SK-N-SH (cell line): ENCODE data around the gene EPHA3. TPM values are rescaled to one million over a fixed set of nuclear protein-coding genes. Genes with fewer than 3 reads are reported as not detected.

ENCODE experiments used
- CTCF ChIA-PET: fragments of 300-600, 350-600 bp; formaldehyde crosslinking; extraction: SDS; loops from one replicate; lab custom pipeline; 2021; lab: Yijun Ruan, JAX
- POLR2A ChIA-PET: fragments of 350-600 bp; sonication (Branson Sonifier 250); formaldehyde crosslinking; extraction: SDS; loops from one replicate; lab custom pipeline; 2020; ENCODE audit warnings: antibody characterized with exemption, inconsistent platforms; lab: Yijun Ruan, JAX
- DNase-seq: peaks from one replicate; pipeline ENCODE4 v3.0.0; 2012
- H2AFZ ChIP-seq: fragments of 200-600 bp; sonication (generic); 2 replicates; pipeline ENCODE4 v1.8.1; 2016; ENCODE audit warnings: antibody characterized with exemption, mild to moderate bottlenecking, low read depth
- H3F3A ChIP-seq: fragments of 200-600 bp; sonication (generic); replicated peaks from 2 replicates; pipeline ENCODE3; 2016; ENCODE audit warnings: antibody characterized with exemption, mild to moderate bottlenecking; ENCODE audit not compliant: insufficient read depth
- H3K27ac ChIP-seq, 2 experiments: fragments of 200-500 bp in 1 of 2; fragments of 200-600 bp in 1 of 2; sonication (Bioruptor generic) in 1 of 2; sonication (generic), shearing (Covaris generic) in 1 of 2; 2 replicates each; pipeline versions ENCODE4 v1.5.1 to v1.6.1; 2014 to 2016; ENCODE audit warnings: low read depth in 2 of 2, inconsistent platforms in 1 of 2, low read length in 1 of 2, mild to moderate bottlenecking in 1 of 2, mixed read lengths in 1 of 2
- H3K27me3 ChIP-seq: fragments of 200-600 bp; sonication (generic), shearing (Covaris generic); 2 replicates; pipeline ENCODE4 v1.6.1; 2016; ENCODE audit warnings: mixed run types; ENCODE audit not compliant: insufficient read depth
- H3K36me3 ChIP-seq, 2 experiments: fragments of 200-500 bp in 1 of 2; fragments of 200-600 bp in 1 of 2; sonication (Bioruptor generic) in 1 of 2; sonication (generic) in 1 of 2; replicated peaks in 1 of 2; 2 replicates each; pipeline versions ENCODE3 to v1.5.1; 2014 to 2016; ENCODE audit warnings: low read length in 1 of 2, mild to moderate bottlenecking in 1 of 2; ENCODE audit not compliant: insufficient read depth in 2 of 2, control insufficient read depth in 1 of 2
- H3K4me1 ChIP-seq, 2 experiments: fragments of 200-500 bp in 1 of 2; fragments of 200-600 bp in 1 of 2; sonication (Bioruptor generic) in 1 of 2; sonication (generic), shearing (Covaris generic) in 1 of 2; 2 replicates each; pipeline versions ENCODE4 v1.5.1 to v1.6.1; 2014 to 2016; ENCODE audit warnings: low read depth in 1 of 2, low read length in 1 of 2, mixed run types in 1 of 2; ENCODE audit not compliant: insufficient read depth in 2 of 2, control insufficient read depth in 1 of 2
- H3K4me2 ChIP-seq: fragments of 200-600 bp; sonication (generic), shearing (Covaris generic); 2 replicates; pipeline ENCODE4 v1.6.1; 2017; ENCODE audit warnings: mixed run types
- H3K4me3 ChIP-seq, 2 experiments: fragments of 200-500 bp in 1 of 2; fragments of 200-600 bp in 1 of 2; sonication (Bioruptor generic) in 1 of 2; sonication (generic), shearing (Covaris generic) in 1 of 2; 2 replicates each; pipeline versions ENCODE4 v1.5.1 to v1.8.1; 2014 to 2016; ENCODE audit warnings: low read depth in 2 of 2, inconsistent platforms in 1 of 2, low read length in 1 of 2, mild to moderate bottlenecking in 1 of 2, mixed read lengths in 1 of 2, moderate library complexity in 1 of 2
- H3K79me2 ChIP-seq: fragments of 200-600 bp; sonication (generic); 2 replicates; pipeline ENCODE4 v1.8.1; 2017; ENCODE audit warnings: mild to moderate bottlenecking; ENCODE audit not compliant: insufficient read depth
- H3K9ac ChIP-seq: fragments of 200-600 bp; sonication (generic); 2 replicates; pipeline ENCODE4 v1.6.1; 2017; ENCODE audit warnings: mixed run types
- H3K9me2 ChIP-seq: fragments of 200-600 bp; sonication (generic); 2 replicates; pipeline ENCODE4 v1.6.1; 2017; ENCODE audit warnings: mixed run types
- H3K9me3 ChIP-seq: fragments of 200-600 bp; sonication (generic); 2 replicates; pipeline ENCODE4 v1.6.1; 2017; ENCODE audit warnings: mixed run types, mild to moderate bottlenecking, moderate library complexity
- H4K20me1 ChIP-seq: fragments of 200-600 bp; sonication (generic); 2 replicates; pipeline ENCODE4 v1.6.1; 2017; ENCODE audit warnings: mild to moderate bottlenecking, mixed run types; ENCODE audit not compliant: insufficient read depth
- CTCF ChIP-seq: fragments of 200-600 bp; sonication (generic); IDR thresholded peaks from 2 replicates; pipeline ENCODE4 v1.6.1; 2017; ENCODE audit warnings: antibody characterized with exemption, mild to moderate bottlenecking, moderate library complexity
- EP300 ChIP-seq, 2 experiments: IDR thresholded peaks; 2 replicates each; pipeline versions ENCODE4 v1.4.0 to v1.6.1; 2012; ENCODE audit warnings: borderline replicate concordance in 1 of 2, low read depth in 1 of 2, low read length in 1 of 2
- EZH2phosphoT487 ChIP-seq: fragments of 200-600 bp; sonication (generic); IDR thresholded peaks from 2 replicates; pipeline ENCODE4 v1.6.1; 2017; ENCODE audit warnings: low read depth, mixed run types, mild to moderate bottlenecking, antibody characterized with exemption, moderate library complexity, borderline replicate concordance
- FOXM1 ChIP-seq: IDR thresholded peaks from 2 replicates; pipeline ENCODE4 v1.4.0; 2012; ENCODE audit warnings: low read depth, mild to moderate bottlenecking
- GATA2 ChIP-seq: sonication (generic); formaldehyde crosslinking; IDR thresholded peaks from 2 replicates; pipeline ENCODE4 v1.5.0; 2020; ENCODE audit warnings: mild to moderate bottlenecking, missing genetic modification reagents
- IRF3 ChIP-seq: fragments of 150-350 bp; IDR thresholded peaks from 2 replicates; pipeline ENCODE4 v1.6.1; 2016; ENCODE audit warnings: mild to moderate bottlenecking, low read depth, low read length
- POLR2AphosphoS5 ChIP-seq: IDR thresholded peaks from 2 replicates; pipeline ENCODE4 v1.6.1; 2012; ENCODE audit warnings: low read depth, low read length
- WGBS: methylation state at CpG from one replicate; pipeline ENCODE4 v1.1.6; 2017; ENCODE audit warnings: low lambda C conversion rate; 5-methylcytosine and 5-hydroxymethylcytosine counted together
- polyA plus RNA-seq, 3 experiments: library from polyadenylated mRNA; depleted of rRNA; stranded (reverse); fragments of >200 nt; gene quantifications; 2 replicates each; pipeline ENCODE4 v1.2.3, GENCODE V29; 2012

Gene EPHA3
- polyA plus RNA-seq, 1 of the 3 experiments (the other 2 are of a cell fraction), result not detected

GRCh38 chr3:89250742-89251141 lies 143.3 kb downstream of the EPHA3 start:
- H3K9me3 ChIP-seq, result no peaks in the 10 kb centered on the region
- TF ChIP-seq EZH2phosphoT487 (no peak), FOXM1 (no peak), EP300 (IDR thresholded peaks at IDR 0.05; ENCODE audit: borderline replicate concordance in 1 of 2, low read depth in 1 of 2, low read length in 1 of 2) (no peak), GATA2 (CRISPR knock-in tag) (no peak), CTCF (no peak)
- H3K4me3 ChIP-seq, result no peak overlapping the region
- H3K36me3 ChIP-seq, result no peaks in the 10 kb centered on the region
- WGBS, result 3% methylated on average over 1 of the region's 1 CpG
- H3K79me2 ChIP-seq, result no peaks in the 10 kb centered on the region
- H3K9ac ChIP-seq, result no peak overlapping the region
- no peaks in the 10 kb centered on the region for H3K27me3 ChIP-seq
- H2AFZ ChIP-seq, result no peak overlapping the region
- no peaks in the 10 kb centered on the region for H3K9me2 ChIP-seq
- no peaks in the 10 kb centered on the region; a peak in 1 of 4 replicates for H3K4me1 ChIP-seq
- no peaks in the 10 kb centered on the region for H4K20me1 ChIP-seq
- ChIA-PET POLR2A (no interaction called here), CTCF (no interaction called here)
- H3F3A ChIP-seq, result no peaks in the 10 kb centered on the region
- no peak overlapping the region for H3K27ac ChIP-seq
- no peak for DNase-seq
- H3K4me2 ChIP-seq, result no peak overlapping the region

- H3K27ac ChIP-seq, result no peak overlapping the region
- 34% methylated on average over 4 of the region's 4 CpGs for WGBS
- H3K27me3 ChIP-seq, result no peaks in the 10 kb centered on the region
- DNase-seq, result no peak
- H3F3A ChIP-seq, result no peaks in the 10 kb centered on the region
- H3K4me3 ChIP-seq, result no peak overlapping the region
- H3K9me3 ChIP-seq, result no peaks in the 10 kb centered on the region
- H4K20me1 ChIP-seq, result no peaks in the 10 kb centered on the region
- no peak overlapping the region for H2AFZ ChIP-seq
- TF ChIP-seq POLR2AphosphoS5, result no peak
- no peaks in the 10 kb centered on the region for H3K79me2 ChIP-seq
- H3K9ac ChIP-seq, result no peak overlapping the region
- H3K4me2 ChIP-seq, result no peak overlapping the region
- no peaks in the 10 kb centered on the region; a peak in 1 of 4 replicates for H3K4me1 ChIP-seq
- POLR2A ChIA-PET, result no interaction called here
- CTCF ChIA-PET, result no interaction called here
- H3K9me2 ChIP-seq, result no peaks in the 10 kb centered on the region
- no peaks in the 10 kb centered on the region for H3K36me3 ChIP-seq
These were observed 144.6 kb downstream of the EPHA3 start for GRCh38 chr3:89252016-89252415.

- H3K4me2 ChIP-seq, result no peak overlapping the region
- H3K4me3 ChIP-seq, result no peak overlapping the region
- no peaks in the 10 kb centered on the region for H3K79me2 ChIP-seq
- no peak for DNase-seq
- CTCF ChIA-PET, result no interaction called here
- no peaks in the 10 kb centered on the region for H4K20me1 ChIP-seq
- POLR2A ChIA-PET, result no interaction called here
- H3K36me3 ChIP-seq, result no peaks in the 10 kb centered on the region
- 0% methylated on average over 2 of the region's 2 CpGs for whole genome bisulfite sequencing
- no peaks in the 10 kb centered on the region for H3F3A ChIP-seq
- no peaks in the 10 kb centered on the region for H3K9me3 ChIP-seq
- no peak overlapping the region for H3K27ac ChIP-seq
- no peaks in the 10 kb centered on the region for H3K9me2 ChIP-seq
- no peak overlapping the region for H2AFZ ChIP-seq
- H3K9ac ChIP-seq, result no peak overlapping the region
- H3K4me1 ChIP-seq, result no peaks in the 10 kb centered on the region; a peak in 1 of 4 replicates
- H3K27me3 ChIP-seq, result no peaks in the 10 kb centered on the region
- TF ChIP-seq IRF3, result no peak
- TF ChIP-seq, all 33 proteins: peak for 0
These were observed 145.4 kb downstream of the EPHA3 start for GRCh38 chr3:89252860-89253259.
